ENCODE measurements around the gene S100PBP. TPM values are rescaled to one million over a fixed set of nuclear protein-coding genes. Genes with fewer than 3 reads are reported as not detected.

Gene S100PBP
- total RNA-seq, 1 experiment from 2014 or later = 25.2 TPM

DNA sequence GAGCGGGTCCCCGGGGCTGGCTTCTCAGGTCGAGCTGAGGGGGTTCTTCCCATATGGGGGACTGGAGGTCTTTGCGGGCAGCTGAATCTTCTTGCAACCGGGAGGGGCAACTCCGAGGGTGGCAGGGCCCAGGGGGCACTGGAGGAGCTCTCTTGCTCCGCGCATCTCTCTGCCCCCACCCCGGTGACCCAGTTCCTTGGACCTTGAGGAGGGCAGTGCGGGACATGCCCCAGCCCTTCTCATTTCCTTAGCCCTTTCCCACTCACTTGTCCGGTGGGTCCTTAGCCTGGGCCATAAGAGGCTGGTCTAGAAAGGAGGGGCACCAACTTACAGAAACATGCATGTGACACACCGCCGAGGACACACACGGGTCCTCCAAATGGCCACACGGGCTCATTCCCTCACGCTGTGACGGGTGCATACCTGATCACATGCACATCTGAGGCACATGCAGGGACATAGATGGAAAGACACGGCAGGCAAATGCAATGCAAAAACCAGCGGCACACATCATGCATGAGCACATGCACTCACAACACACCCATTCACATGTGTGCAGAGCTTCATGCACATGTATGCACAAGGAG is 69.5 kb downstream of the S100PBP start:
- no peak for DNase-seq (ENCODE audit: low spot score)

GRCh38 chr1:32887623-32888022 is 70.2 kb downstream of the S100PBP start:
- no peak for DNase-seq (ENCODE audit: low spot score)

DNA sequence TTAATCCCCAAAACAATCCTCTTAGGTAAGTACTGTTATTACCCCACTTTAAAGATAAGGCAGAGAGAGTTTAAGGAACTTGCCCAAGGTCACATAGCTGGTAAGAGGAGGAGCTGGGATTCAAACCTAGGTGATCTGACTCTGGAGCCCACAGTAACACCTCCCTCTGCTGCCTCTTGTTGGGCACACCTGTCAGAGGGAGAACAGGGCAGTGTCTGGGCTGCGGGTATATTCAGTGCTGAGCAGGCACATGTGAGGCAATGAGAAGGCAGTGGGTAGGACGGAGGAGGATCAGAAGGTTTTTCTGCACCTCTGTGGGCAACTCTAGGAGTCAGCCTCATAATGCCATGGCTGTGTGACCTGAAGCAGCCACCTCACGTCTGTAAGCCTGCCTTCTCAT is 70.7 kb downstream of the S100PBP start:
- no peak for DNase-seq (ENCODE audit: low spot score)

DNA sequence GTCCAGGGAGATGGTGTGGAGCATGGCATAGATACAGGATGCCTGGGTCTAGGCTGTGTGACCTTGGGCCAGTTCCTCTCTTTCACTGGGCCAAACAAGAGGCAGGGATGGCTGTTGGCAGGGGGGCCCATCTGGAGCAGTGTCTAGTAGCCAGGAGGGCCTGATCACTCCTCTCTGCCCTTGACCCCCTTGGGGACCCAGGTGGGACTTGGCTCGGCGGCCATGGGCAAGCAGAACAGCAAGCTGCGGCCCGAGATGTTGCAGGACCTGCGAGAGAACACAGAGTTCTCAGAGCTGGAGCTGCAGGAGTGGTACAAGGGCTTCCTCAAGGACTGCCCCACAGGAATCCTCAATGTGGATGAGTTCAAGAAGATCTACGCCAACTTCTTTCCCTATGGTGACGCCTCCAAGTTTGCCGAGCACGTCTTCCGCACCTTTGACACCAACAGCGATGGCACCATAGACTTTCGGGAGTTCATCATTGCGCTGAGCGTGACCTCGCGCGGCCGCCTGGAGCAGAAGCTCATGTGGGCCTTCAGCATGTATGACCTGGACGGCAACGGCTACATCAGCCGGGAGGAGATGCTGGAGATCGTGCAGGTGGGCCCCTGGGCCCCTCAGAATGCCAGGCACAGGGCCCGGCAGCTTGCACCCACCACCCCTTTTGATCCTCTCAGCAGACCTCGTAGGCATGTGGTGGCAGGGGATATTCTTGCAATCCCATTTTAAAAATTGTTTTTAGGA is 71.4 kb downstream of the S100PBP start:
- no peak for DNase-seq (ENCODE audit: low spot score)

- DNase-seq (ENCODE audit: low spot score) = no peak
Measured at GRCh38 chr1:32889731-32890278, 72.4 kb downstream of the S100PBP start.

DNA sequence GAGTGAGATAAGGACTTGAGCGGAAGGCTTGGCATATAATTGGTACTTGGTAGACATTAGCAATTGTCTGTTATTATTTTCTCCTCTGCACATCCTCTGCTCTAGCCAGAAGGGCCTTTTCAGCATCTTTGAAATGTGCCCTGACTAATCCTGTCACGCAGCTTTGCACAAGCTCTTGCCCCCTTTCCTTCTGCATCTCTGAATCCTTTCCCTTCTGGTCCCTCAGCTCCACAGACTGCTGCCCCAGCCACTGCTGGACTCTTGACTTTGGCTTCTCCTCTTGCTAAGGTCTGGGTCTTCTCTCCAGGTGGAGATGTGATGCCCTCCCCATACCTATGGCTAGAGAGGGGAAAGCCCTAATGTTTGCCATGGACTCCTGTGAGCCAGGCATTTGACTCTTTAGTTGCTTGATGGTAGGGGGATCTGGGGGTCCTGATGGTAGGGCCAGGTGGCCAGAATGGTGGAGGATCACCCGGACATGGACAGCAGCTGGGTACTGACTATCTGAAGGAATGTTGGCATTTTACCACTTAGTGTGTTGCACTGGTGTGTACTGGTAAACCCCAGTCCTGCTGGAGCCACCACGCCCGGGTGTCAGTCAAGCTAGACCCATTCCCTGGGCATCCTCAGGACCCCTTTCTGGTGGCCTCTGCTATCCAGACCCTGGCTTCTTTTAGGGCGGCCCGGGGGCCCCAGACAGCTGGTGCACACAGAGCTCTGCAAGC is 73.2 kb downstream of the S100PBP start:
- DNase-seq (ENCODE audit: low spot score) = no peak

- no peak for DNase-seq (ENCODE audit: low spot score)
Measured at GRCh38 chr1:32891241-32891570, 73.8 kb downstream of the S100PBP start.

DNA sequence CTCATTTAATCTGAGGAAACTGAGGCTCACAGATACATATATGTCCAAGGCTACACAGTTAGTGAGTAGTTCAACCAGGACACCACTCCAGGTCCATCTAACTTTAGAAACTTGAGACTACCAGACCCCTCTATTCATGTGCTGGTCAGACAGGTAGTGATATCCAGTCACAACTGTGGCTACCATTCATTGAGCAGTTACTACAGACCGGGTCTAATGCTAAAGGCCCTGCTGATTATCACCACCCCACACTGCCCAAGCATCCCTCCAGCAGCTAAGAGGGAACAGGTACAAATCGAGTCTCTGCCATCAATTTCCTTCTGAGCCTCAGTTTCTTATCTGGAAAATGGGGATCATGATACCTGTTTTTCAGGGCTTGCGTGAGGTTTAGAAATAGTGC is 74.2 kb downstream of the S100PBP start:
- no peak for DNase-seq (ENCODE audit: low spot score)

- DNase-seq (ENCODE audit: low spot score) = no peak
Measured at GRCh38 chr1:32892368-32893197, 75.1 kb downstream of the S100PBP start.

DNA sequence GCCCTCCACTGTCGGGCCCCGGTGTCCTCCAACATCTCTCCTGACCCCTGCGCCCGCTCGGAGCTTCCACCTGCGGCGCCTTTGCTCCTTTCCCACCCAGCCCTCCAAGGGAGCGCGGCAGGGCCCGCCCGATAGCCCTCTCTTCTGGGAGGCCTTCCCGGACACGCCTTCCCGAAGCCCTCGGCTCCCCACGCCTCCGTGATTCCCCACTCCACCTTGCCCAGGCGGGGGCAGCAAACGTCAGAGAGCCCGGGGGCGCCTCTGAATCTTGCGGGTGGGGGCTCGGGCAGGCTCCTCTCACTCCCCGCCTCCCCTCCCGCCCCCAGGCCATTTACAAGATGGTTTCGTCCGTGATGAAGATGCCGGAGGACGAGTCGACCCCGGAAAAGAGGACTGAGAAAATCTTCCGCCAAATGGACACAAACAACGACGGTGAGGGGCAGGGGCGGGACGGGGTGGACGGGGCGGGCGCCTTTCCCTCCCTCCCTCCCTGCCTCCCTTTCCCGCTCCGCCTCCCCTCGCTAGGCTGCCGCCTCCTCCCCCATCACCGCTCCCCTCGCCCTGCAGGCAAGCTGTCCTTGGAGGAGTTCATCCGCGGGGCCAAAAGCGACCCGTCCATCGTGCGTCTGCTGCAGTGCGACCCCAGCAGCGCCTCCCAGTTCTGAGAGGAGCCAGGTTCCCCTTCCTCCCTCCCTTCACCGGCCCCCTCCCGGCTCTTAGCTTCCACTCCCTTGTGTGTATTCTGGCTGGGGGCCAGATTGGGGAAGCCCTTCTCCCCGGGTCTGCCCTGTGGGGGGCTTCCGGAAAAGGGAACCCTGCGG is 76.0 kb downstream of the S100PBP start:
- no peak for DNase-seq (ENCODE audit: low spot score)

- no peak for DNase-seq (ENCODE audit: low spot score)
Measured at GRCh38 chr1:32894019-32894600, 76.7 kb downstream of the S100PBP start.

GRCh38 chr1:32894681-32895080 is 77.2 kb downstream of the S100PBP start:
- no peak for DNase-seq (ENCODE audit: low spot score)

GRCh38 chr1:32895325-32896215 is 78.1 kb downstream of the S100PBP start:
- DNase-seq (ENCODE audit: low spot score) = no peak

DNA sequence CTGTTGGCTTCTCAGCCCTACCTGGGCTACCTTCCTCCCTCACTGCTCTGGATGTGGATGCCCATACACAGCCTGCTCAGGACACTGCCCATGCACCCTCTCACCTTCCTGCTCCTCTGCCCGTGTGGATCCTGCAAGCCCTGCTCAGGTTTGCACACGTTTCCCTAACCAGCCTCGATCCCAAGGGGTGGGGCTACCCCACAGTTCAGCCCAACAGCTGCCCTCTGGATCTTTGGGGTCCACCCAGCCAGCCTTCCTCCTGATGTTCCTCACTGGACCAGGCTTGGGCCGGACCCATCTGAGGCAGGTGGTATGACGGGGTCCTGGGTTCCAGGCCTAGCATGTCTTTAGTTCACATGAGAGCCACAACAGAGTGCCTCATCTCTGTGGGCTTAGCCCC is 79.0 kb downstream of the S100PBP start:
- no peak for DNase-seq (ENCODE audit: low spot score)

DNA sequence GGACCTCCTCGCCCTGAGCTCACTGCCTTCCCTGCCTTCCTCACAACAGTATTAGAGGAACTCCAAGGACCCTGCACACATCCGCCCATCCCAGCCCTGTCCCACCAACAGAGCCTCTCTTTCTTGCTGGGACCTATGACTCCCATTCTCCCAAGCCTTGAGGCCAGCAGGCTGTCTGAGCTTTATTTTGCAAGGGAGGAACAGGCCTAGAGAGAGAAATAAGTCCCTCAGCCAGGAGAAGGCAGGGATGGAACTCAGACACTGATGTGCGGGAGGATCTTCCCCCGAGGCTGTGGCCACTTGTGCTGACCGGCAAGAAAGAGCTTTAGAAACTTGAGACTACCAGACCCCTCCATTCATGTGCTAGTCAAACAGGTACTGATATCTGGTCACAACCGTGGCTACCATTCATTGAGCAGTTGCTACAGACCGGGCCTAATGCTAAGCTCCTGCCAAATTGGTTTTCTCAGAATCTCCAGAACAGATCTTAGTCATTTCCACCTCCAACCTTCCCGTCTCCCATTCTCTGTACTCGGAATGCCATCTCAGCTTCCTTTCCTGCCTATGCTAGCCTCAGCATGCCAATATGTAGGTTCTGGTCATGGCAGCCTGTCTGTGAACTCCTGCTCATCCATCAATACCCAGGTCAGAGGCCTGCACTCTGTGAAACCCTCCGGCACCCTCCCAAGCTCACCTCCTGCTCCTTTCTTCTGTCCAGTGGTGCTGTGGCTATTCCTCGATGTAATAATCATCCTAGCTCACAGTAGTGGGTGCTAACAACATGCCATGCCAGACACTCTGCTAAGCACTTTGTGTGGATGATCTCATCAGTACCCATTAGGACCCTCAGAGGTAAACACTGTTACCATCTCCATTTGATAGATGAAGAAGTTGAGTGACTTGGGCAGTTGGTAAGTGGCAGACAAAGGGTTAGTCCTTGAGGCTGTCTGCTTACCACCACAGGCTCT is 79.9 kb downstream of the S100PBP start:
- no peak for DNase-seq (ENCODE audit: low spot score)

- no peak for DNase-seq (ENCODE audit: low spot score)
Measured at GRCh38 chr1:32898056-32898455, 80.6 kb downstream of the S100PBP start.

DNA sequence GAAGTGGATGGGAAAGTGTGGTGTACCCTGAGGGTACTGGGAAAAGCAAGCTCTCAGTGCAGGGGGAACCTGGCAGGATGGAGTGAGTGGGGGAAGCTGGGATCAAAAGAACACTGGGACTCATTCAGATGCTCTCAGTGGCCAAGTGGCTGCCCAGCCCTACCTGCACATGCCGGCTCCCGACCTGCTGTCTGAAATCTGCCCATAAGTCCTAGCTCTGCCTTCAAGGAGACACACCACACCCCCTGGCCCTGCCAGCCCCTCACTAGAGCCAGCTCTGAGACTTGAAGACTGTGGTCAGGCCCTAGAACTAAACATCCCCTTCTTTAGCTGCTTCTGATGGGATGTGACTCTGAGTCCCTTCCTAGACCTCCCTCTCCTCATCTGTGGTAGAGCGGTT is 81.5 kb downstream of the S100PBP start:
- no peak for DNase-seq (ENCODE audit: low spot score)

- DNase-seq (ENCODE audit: low spot score) = no peak
Measured at GRCh38 chr1:32899586-32900296, 82.3 kb downstream of the S100PBP start.
